Right lobe of liver (tissue), 4 donors: ENCODE results near the gene MYRIP.

Source experiments
- POLR2A ChIP-seq: fragments of 450-650 bp; IDR thresholded peaks from one replicate; pipeline ENCODE4 v1.6.1; 2017; ENCODE audit warnings: antibody characterized with exemption, mild to moderate bottlenecking
- TF ChIP-seq, protein P1 (sequence below), 4 donors: fragments of 200-600 bp in 3 of 4; fragments of 450-650 bp in 1 of 4; IDR thresholded peaks; one replicate each; pipeline versions ENCODE4 v1.5.1 to v1.8.0; 2016 to 2022; ENCODE audit warnings: antibody characterized with exemption in 4 of 4, mild to moderate bottlenecking in 2 of 4
- donor health status: DM: no; HTN: no; CAD: no.
- donor health status: DM: no; HTN: no; CAD: no.
- donor health status: DM: no; HTN: yes; CAD: no.

GRCh38 chr3:40191251-40191650 is 381.8 kb downstream of the MYRIP start:
- TF ChIP-seq, protein P1, sequence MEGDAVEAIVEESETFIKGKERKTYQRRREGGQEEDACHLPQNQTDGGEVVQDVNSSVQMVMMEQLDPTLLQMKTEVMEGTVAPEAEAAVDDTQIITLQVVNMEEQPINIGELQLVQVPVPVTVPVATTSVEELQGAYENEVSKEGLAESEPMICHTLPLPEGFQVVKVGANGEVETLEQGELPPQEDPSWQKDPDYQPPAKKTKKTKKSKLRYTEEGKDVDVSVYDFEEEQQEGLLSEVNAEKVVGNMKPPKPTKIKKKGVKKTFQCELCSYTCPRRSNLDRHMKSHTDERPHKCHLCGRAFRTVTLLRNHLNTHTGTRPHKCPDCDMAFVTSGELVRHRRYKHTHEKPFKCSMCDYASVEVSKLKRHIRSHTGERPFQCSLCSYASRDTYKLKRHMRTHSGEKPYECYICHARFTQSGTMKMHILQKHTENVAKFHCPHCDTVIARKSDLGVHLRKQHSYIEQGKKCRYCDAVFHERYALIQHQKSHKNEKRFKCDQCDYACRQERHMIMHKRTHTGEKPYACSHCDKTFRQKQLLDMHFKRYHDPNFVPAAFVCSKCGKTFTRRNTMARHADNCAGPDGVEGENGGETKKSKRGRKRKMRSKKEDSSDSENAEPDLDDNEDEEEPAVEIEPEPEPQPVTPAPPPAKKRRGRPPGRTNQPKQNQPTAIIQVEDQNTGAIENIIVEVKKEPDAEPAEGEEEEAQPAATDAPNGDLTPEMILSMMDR (IDR thresholded peaks at IDR 0.05): no peak
- no peak for TF ChIP-seq POLR2A
